ENCODE results near the gene CCDC157.

The CCDC157 gene

DNA sequence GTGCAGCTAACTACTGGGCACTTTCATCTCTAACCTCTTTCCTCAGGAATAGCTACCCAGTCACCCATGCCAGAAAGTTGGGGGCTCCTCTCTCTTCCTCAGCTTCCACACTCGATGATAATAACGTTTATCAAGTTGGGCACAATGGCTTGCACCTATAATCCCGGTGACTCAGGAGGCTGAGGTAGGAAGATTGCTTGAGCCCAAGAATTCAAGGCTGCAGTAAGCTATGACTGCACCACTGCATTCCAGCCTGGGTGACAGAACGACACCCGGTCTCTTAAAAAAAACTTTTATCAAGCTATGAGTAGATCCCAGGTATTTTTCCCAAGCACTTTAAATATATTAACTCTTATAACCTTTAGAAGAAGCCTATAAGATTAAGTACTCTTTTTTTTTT lies 2.2 kb upstream of the CCDC157 start:
- no peak for DNase-seq (ENCODE audit: low read depth, low spot score)

DNA sequence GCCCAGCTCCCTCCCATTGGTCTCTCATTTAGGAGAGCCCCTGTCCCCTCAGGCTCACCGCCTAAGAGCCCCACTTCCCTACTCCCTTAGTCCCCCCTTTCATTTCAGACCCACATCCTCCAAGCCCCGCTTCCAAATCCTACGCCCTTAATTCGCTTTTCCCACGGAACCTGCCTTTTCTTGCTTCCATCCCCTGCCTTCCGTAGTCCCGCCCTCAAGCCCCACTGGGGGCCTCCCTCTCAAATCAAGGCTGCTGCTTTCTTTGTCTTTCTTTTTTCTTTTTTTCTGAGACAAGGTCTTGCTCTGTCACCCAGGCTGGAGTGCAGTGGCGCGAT lies 396 bp downstream of the CCDC157 start:
- DNase-seq (ENCODE audit: low read depth, low spot score), result no peak

DNA sequence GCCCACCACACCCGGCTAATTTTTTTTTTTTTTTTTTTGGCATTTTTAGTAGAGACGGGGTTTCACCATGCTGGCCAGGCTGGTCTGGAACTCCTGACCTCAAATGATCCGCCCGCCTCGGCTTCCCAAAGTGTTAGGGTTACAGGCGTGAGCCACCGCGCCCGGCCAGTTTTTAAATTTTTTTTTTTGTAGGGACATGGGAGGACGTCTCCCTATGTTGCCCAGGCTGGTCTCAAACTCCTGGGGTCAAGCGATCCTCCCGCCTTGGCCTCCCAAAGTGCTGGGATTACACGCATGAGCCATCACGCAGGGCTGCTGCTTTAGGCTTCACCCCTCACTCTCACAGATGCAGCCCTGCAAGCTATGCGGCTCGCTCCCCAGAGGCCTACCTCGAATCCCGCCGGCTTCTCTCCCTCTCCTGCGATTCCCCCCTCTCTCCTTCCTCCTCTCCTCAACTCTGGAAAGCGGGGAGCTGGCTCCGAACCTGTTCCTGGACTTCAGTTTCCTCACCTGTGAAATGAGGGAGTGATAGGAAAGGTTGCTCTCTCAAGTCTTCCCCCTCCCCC lies 926 bp downstream of the CCDC157 start:
- DNase-seq (ENCODE audit: low read depth, low spot score), result no peak

DNA sequence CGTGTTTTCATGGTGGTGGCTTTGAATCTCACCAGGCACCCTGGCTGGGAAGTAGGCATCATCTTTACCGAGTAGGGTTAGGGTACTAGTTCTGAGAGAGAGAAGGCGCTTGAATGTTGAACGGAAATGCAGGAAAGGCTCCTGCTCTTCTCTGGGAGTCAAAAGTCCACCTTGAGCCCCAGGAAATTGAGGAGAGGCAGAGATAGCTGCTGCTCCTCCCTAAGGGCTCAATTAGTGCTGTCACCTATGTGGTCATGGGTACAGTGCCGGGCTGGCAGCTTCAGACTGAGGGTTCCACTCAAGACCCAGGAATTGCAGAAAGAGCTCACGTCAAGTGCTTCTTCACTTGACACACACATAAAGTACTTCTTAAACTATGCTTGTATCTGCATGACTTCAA lies 1.7 kb downstream of the CCDC157 start:
- DNase-seq (ENCODE audit: low read depth, low spot score), result no peak

DNA sequence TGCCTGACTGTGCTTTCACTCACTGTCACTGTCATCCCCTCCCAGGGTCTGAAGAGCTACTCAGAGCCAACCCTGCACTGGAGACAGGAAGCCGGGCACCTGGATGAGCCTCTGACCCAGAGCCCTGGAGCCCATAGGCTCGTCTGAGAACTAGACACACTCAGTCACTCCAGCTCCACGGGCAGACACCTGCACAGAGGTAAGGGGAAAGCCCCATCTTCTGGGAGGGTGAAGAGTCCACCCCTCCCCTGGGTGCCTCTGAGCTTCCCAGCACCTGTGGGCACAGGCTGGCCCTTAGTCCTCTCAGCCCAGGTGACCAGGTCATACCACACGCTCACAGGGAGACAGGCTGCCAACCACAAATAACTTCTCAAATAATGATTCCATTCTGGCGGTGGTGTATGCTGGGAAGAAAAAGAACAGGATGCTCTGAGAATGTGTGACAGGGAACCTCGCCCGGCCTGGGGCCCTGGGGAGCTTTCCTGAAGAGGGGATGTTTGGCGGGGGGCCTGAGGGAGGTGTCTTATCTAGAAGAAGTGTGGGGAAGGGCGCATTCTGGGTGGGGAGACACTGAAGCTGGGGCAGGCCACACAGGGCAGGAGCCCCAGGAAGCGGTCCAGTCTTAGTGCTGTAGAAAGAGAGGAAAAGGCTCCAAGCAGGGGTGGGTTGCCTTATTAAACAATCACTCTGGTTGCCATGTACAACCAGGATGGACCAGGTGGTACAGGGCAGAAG lies 5.3 kb downstream of the CCDC157 start:
- DNase-seq (ENCODE audit: low read depth, low spot score), result no peak

DNA sequence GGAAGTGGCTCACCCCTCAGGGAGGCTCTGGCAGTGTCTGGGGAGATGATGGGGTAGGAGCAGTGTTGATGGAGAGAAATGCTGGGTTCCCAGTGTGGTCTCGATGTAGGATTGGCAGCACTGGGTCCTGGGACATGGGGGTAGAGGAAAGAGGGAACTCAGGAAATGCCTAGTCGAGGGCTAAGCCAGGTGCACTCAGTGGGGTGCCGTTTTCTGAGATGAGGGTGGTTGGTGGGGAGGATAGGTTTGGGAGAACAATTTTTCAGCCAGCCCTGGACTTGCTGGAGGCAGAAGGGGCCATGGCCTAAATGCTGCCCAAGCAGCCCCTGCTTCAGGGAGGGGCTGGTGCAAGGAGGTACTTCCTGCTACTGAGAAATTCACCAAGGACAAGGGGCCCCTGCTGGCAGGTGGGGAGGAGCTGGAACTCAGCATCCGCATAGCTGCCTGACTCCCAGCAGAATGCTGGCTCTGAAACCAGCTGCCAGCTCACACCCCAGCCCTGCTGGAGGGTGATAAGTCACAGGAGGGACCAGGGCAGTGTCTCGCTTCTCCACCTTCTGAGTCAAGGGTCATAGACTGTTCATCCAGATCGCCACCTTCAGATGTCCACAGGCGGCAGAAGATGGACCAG lies 6.0 kb downstream of the CCDC157 start:
- DNase-seq (ENCODE audit: low read depth, low spot score), result no peak

DNA sequence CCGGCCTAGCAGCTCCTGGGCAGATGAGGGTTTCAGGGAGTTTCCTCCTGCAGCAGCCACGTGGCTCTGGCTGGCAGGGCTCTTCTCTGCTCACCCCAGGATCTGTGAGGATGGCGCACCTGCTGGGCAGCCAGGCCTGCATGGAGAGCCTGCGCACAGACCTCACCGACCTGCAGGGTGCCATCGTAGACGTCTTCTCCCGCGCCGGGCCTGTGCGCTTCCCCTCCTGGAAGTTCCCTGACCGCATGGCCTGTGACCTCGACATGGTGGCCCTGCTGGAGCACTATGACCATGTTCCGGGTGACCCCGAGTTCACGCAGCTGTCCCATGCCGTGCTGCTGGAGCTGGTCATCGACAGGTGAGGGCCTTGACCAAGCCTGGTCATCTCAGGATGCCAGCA lies 9.1 kb downstream of the CCDC157 start:
- no peak for DNase-seq (ENCODE audit: low read depth, low spot score)

DNA sequence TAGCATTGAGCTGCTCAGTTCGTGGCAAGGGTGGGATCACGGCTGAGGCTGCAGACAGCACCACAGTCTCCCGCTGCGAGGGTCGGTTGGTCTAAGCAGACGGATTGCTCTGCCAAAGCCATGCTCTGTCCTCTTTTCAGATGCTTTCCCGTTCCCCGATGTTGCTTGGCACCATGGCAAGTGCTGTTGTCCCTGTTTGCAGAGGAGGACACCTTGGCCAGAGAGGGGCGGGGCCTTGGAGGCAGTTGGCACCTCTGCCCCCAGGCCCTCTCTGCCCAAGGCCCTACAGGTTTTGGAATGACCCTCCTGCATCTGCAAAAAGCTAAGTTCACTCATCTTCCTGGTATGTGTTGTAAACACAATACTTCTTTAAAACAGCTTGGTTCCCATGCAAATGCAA lies 11.6 kb downstream of the CCDC157 start:
- DNase-seq (ENCODE audit: low read depth, low spot score), result no peak

DNA sequence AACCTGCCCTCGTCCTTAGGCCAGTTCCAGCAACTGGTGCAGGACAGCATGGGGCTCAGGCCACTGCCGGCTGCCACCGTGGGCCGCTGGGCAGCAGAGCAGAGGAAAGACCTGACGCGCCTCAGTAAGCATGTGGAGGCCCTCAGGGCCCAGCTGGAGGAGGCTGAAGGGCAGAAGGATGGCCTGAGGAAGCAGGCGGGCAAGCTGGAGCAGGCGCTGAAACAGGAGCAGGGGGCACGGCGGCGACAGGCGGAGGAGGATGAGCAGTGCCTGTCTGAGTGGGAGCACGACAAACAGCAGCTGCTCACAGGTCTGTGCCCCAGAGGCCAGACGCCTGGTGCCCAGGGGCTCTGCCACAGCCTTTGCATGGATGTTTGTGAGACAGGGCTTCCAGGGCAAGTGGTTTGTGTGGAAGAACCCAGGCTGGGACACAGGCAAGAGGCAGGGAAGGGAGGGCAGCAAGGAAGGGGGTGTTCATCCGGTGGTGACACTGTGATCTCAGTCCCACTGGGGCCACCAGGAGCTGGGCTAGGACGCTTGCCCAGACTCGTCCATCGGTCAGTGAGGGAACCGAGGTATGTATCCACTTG lies 13.9 kb downstream of the CCDC157 start:
- no peak for DNase-seq (ENCODE audit: low read depth, low spot score)

DNA sequence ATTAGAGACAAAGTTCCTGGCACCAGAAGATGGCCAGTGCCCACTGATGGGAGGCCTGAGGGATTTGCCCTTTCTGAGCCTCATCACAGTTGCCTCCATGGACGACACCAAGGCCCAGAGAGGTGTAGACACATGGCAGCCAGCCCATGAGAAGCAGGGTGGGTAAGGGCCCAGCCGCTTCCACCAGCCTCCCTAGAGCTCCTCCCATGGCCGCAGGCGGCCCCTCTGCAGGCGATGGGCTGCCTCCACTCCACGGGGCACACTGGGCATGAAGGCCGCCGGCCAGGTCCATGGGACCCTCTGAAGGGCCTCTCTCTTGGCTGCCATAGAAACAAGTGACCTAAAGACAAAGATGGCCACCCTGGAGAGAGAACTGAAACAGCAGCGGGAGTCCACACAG lies 14.5 kb downstream of the CCDC157 start:
- DNase-seq (ENCODE audit: low read depth, low spot score), result no peak

DNA sequence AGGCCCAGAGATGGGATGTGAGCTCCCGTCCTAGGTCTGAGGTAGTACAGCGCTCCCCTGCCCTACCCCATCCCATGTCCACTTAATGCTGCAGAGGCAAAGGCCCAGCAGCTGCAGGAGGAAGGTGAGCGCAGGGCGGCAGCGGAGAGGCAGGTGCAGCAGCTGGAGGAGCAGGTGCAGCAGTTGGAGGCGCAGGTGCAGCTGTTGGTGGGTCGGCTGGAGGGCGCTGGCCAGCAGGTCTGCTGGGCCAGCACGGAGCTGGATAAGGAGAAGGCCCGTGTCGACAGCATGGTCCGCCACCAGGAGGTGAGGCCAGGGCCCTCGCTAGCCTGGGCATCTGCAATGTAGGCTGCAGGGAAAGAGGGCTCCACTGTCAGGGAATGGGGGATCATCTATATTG lies 15.2 kb downstream of the CCDC157 start:
- DNase-seq (ENCODE audit: low read depth, low spot score), result no peak

DNA sequence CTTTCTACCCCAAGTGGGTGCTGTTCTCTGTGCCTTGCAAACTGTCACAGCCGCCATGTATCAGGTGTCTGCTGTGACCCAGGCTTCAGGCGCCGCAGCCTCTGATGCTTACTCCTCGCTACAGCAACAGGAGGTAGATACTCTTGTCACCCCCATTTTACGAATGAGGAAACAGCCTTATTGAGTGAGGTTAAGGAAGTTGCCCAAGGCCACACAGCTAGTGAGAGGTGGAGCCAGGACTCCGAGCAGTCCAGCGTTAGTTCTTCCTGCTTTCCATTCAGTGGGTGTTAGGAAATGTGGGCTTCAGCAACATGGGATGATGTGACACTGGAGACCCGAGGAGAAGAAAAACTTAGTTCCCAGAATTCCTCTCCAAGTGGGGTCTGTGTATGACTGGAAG lies 16.1 kb downstream of the CCDC157 start:
- DNase-seq (ENCODE audit: low read depth, low spot score), result no peak

DNA sequence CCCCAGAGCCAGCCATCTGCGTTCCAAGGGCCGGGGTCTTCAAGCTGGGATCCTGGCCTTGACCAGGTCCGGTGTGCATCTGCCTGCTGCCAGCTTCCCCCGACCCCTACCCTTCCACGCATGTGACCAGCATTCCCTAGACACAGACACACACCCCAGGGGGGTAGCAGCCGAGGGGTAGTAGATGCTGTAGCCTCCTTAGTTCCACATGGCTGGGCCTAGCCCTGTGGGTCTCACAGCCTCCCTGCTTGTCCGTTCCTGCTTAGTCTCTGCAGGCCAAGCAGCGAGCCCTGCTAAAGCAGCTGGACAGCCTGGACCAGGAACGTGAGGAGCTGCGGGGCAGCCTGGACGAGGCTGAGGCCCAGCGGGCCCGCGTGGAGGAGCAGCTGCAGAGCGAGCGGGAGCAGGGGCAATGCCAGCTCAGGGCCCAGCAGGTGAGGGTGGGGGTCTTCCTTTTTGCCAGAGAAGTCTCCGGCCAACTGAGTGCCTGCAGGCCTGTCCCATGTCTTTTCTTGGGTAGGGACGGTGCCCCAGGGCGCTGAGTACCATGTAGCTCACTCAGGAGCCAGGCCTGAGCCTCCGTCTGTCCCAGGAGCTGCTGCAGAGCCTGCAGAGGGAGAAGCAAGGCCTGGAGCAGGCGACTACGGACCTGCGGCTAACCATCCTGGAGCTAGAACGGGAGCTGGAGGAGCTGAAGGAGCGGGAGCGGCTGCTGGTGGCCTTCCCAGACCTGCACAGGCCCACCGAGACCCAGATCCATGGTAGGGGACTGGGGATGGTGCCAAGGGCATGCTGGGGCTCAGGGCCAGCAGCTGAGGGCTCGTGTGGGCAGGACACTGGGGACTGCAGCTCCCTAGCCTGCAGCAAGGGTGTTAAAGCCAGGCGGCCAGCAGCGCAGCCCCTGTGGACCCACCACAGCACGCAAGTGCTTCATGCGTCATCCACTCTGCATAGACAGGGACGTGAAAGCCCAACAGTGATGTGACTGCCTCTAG lies 16.8 kb downstream of the CCDC157 start:
- no peak for DNase-seq (ENCODE audit: low read depth, low spot score)

DNA sequence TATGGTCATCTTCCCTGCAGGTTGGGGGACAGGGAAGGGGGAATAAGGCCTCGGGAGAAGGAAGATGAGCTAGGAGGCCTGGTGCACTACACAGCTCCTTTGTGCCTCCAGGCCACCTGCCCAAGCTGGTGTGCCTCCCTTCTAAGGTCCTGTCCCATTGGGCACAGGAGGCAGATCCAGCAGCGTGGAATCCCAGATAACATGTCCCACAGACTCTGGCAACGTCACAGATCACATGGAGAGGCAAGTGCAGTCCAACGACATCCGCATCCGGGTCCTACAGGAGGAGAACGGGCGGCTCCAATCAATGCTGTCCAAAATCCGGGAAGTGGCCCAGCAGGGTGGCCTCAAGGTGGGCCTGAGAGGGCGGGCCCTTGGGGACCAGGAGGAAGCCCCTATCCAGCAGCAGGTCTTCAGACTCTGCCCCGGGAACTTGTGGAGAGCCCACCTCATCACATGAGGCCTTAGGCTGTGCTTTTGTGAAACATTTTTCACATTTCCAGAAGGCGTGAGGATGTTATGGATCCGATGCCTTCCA lies 18.6 kb downstream of the CCDC157 start:
- no peak for DNase-seq (ENCODE audit: low read depth, low spot score)

DNA sequence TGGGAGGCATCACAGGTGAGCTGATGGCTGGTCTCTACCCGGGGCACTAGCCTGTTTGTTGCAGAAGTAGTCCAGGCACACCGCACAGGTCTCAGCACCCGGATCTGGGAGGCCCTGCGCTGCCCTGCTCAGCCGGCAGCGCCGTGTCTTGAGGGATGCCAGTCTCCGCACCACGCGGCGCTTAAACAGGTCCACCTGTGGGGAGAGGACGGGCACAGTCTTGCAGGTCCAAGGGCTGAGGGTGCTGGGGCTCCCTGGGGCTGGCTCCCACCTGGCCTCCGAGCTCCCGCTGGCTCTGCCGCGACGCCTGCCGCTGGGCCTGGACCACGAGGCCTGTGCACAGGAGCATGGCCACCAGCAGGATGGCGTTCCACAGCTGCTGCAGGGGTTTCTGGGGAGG lies 23.2 kb downstream of the CCDC157 start:
- no peak for DNase-seq (ENCODE audit: low read depth, low spot score)

DNA sequence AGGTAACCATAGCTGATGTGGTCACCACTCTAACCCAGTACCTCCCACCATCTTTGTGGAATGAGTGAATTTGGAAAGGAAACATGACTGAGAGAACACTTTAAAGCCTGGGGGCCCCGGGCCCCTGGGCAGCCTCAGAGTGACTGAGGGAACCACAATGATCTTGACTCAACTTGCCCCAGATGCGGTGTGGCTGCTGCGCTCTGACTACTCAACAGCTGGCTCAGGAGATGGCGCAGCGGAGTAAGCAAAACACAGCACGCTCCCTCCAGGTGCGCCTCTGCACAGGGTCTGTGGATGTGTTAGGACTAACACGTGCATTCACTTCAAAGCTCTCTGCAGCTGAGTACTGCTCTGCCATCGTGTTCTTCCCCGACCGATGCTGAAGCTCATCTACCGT lies 24.5 kb downstream of the CCDC157 start:
- DNase-seq (ENCODE audit: low read depth, low spot score), result no peak

DNA sequence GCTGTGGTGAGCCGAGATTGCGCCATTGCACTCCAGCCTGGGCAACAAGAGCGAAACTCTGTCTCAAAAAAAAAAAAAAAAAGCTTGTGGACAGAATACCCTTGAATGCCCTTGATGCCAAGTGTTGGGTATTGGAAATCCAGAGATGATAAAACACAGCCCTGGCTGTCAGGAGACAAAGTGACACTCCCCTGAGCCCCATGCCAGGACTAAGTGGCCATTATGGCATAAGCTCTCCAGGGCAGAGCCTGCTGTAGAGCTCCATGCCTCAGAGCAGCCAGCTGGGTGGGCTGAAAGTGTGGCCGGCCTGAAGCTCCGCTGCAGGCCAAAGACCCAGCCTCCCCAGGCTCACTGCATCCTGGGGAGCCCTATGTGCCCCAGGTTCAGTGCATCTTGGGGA lies 25.5 kb downstream of the CCDC157 start:
- DNase-seq (ENCODE audit: low read depth, low spot score), result no peak

DNA sequence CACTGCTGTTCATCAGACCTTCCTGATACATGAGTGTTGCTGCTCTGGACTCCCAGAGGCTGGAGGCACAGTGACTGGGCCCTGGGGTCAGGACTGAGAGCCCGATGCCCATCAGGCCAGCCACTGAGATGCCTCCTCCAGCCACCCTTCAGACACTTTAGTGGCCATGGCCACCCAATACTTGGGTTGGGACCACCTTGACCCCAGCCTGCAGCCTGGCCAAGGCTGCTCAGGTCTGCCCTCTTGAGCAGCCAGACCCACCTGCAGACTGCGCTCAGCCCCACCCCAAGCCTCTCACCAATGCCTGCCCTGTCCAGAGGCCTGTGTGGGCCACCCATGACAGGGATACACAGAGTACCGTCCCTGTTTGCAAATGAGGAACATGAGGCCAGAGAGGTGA lies 26.3 kb downstream of the CCDC157 start:
- no peak for DNase-seq (ENCODE audit: low read depth, low spot score)

DNA sequence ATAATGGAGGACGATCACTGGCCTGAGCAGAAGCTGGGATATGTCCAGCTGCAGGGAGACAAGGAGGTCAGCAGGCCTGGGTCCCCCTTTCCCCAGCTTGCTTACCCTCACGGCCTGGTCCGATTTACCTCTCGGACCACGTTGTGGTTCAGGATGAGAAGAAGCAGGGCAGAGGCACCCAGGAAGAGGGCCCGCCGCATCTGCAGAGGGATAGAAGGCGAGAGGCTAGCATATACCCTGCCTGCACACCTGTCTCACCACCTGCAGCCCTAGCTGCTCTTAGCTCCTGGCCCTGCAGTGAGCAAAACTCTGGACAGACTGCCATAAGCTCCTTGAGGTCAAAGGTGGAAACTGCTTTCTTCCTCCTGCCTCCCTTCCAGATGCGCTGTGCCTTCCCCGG lies 29.1 kb downstream of the CCDC157 start:
- no peak for DNase-seq (ENCODE audit: low read depth, low spot score)

DNA sequence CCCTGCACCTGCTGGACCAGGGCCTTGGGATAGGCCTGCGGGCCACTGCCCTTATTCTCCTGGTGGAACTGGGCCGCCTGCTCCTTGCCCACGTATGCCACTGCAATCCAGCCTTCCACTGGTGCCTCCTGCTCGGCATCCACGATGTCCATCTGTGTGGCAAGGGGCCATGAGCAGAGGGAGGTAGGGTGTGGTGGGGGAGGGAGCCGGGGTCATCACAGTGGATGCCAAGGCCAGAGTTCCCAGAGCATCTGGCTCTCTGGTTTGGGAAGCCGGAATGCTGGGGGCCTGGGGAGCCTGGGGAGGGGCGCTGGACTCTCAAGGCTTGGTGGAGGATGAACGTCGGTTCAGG lies 29.8 kb downstream of the CCDC157 start:
- no peak for DNase-seq (ENCODE audit: low read depth, low spot score)

DNA sequence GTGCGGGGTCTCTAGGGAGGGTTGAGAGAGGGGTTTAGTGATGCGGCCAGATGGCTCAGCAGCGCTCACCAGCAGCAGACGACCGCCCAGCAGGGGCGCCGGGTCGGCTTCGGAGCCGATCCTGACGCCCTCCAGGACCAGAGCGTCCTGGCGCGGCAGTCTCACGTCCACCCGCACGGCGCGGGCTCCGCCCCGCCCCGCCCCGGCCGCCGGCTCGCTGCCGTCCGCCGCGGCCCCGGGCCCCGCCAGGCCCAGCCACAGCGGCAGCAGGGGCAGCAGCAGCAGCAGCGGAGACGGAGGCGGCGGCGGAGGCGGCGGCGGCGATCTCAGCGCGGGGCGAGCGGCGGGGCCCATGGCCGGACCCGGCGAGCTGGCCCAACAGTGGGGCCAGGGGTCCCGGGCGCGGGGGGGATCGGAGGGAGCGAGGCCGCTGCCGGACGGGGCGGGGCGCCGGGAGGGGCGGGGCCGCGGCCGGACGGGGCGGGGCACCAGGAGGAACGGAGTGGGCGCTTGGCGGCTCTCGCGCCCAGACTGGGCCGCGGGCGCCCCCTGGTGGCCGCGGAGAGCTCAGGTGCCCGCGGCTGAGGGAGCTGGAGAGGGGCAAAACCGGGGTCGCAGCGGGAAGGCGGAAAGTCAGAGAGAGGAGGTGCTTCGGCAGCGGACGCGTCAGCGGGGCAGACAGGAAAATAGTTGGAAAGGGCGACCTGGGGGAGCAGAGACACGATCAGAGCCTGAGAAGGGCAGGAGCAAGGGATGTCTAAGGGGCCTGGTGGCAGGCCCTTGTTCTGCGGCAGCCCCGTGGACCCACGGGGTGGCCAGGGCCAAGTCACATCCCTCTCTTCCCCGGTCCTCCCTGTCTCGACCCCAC lies 30.4 kb downstream of the CCDC157 start, which contains the start of gene RNF215:
TSS of gene RNF215 (minus strand) at position 452 of the 868 bp plus-strand sequence. CDS start at position 354, 98 bp downstream.
- DNase-seq (ENCODE audit: low read depth, low spot score), result peak; percentile 42
